GM18505 (cell line): ENCODE data around the gene PRLH.

ENCODE experiments used
- ATAC-seq: cut with Tn5 transposase; IDR thresholded peaks from one replicate; pipeline ENCODE4 v1.9.1; 2021; ENCODE audit not compliant: unreplicated experiment
- POLR2A ChIP-seq: IDR thresholded peaks from 4 replicates; pipeline ENCODE4 v1.6.1; 2011; ENCODE audit warnings: borderline replicate concordance; ENCODE audit not compliant: insufficient read depth, insufficient read length; ENCODE audit errors: extremely low read depth

PRLH gene

DNA sequence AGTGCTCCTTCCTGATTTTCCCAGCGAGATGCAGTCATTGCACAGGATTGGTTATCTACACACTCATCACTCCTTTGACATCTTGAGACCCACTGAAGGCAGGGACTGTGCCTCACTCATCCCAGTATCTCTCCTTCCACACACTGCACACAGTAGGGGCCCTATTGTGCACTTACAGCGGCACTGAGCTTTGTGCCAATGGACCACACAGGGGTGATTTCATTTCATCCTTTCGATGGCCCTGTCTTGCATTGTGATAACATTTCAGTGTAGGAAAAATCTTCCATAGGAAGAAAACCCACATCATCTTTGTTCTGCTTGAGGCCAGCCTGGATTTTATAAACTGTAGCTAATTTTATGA is 50.0 kb downstream of the PRLH start:
- TF ChIP-seq POLR2A: no peak
- no peak for ATAC-seq
